Suprapubic skin (tissue), 3 donors: ENCODE results near the gene PIGL.

Experiments
- CTCF ChIP-seq, 2 donors: fragments of 200-600 bp in 1 of 2; fragments of 450-650 bp in 1 of 2; sonication (generic) in 1 of 2; IDR thresholded peaks; one replicate each; pipeline ENCODE4 v1.5.1; 2016 to 2019; ENCODE audit warnings: antibody characterized with exemption in 2 of 2, mild to moderate bottlenecking in 1 of 2, moderate library complexity in 1 of 2
- EP300 ChIP-seq: sonication (generic); formaldehyde crosslinking; IDR thresholded peaks from one replicate; pipeline ENCODE4 v1.6.1; 2017; ENCODE audit warnings: antibody characterized with exemption
- POLR2A ChIP-seq, 2 donors: fragments of 450-650 bp; IDR thresholded peaks; one replicate each; pipeline ENCODE4 v1.6.1; 2017; ENCODE audit warnings: antibody characterized with exemption in 2 of 2, mild to moderate bottlenecking in 2 of 2, moderate library complexity in 2 of 2

DNA sequence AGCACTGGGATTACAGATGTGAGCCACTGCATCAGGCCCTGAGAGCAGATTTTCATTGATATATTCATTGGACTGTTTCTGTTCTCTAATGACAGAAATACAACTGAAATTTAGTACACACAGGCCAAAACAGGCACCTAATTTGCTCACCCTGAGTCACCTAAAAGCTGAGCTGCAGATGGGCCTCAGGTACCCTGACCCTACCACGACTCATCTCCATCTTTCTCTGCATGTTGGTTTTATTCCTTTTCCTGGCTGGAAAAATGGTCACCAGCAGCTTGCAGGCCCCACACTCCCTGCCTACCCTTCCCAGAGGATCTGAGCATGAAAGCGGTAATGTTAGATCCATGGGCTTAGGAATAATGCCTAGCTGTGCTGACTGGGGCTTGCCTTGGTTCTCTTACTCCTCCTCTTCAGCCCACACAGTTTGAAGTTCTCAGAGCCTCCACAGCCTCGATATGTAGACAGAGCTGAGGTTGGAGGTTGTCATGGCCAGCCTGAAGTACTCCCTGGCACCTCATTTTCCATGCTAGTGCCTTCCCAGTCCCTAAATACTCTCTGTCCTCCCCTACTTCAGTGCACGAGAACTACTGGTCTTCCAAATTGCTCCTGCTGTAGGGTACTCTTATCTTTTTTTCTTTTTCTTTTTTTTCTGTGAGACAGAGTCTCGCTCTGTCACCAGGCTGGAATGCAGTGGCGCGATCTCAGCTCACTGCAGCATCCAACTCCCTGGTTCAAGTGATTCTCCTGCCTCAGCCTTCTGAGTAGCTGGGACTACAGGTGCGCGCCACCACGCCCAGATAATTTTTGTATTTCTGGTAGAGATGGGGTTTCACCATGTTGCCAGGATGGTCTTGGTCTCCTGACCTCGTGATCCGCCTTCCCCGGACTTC, 85.2 kb downstream of the PIGL start:
- TF ChIP-seq CTCF (IDR thresholded peaks at IDR 0.05), result no peak
- TF ChIP-seq EP300, result no peak
- TF ChIP-seq POLR2A (IDR thresholded peaks at IDR 0.05), result no peak
